Measurements from ENCODE around the gene KIF16B.
A peak's percentile ranks its signal among the peaks of the same experiment; 100 is the strongest.

KIF16B gene

DNA sequence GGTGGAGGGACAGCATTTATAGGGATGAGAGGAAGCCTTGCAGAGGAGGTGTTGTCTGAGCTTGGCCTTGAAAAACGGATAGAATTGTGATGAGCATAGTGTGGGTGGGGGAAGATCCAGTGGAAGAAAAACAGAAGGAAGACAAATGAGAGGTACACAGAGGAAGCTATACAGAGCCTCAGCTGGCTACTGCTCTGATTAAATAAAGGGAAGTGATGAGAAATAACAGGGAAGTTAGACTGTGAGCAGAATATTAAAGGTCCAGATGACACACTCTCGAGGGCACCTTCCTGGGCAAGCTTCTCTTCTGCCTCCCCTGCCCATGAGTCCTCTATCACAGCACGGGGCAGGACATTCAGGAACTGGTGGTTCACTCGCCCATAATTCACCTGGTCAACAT lies 182.3 kb downstream of the KIF16B start:
- no peak for DNase-seq

DNA sequence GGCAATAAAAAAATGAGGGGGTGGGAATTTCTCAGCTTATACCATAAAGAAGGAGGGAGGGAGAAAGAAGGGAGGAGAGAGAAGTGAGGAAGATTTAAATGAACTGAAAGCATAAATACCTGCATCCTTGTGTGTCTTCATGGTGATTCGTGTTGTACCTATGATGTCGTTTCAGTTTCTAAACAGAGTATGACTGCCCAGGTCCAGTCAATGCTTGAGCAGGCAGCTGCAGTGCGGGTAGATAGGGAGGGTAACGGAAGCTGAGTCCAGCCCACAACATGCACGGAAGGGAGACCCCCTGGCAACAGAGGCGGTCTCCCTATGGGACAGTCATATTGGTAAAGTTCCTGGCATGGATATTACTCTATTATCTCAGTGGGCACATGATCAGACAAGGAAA lies 184.5 kb downstream of the KIF16B start:
- no peak for DNase-seq

DNA sequence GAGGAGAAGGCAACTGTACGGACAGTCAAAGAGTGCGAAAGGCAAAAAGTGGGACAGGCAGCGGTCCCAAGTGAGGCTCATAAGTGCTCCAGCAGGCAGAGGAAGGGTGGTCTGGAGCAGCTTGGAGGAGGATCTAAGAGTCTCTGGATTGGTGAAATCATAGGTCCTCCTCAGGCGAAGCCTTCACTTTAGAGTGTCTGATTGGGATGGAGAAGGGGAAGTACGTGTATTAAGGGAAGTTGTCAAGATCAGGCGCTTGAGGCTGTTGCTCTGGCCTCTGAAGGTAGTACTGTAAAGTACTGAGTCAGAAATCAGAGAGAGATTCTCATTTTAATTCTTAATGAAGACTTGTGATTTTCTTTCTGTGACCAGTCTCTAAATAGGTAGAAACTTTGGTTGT lies 185.6 kb downstream of the KIF16B start:
- DNase-seq: no peak

DNA sequence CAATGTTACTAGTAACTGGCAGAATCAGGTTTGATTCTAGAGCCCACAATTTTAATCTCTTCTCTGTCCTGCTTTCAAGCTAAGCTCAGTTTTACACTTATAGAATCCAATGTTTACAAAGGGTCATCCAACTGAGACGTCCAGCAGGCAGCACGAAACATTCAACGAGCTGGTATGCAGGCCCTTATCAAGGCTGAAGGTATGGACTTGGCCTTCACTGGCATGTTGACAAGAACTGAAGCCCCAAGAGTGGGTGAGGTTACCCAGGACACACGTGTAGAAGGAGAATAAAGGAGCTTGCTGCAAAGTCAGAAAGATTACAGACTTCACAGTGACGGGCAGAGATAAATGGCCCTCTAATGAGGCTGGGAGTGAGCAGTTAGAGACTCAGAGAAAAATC lies 187.4 kb downstream of the KIF16B start:
- no peak for DNase-seq

- DNase-seq: no peak
Measured at GRCh38 chr20:16385462-16385861, 187.8 kb downstream of the KIF16B start.

- DNase-seq: no peak
Measured at GRCh38 chr20:16381444-16381843, 191.8 kb downstream of the KIF16B start.

DNA sequence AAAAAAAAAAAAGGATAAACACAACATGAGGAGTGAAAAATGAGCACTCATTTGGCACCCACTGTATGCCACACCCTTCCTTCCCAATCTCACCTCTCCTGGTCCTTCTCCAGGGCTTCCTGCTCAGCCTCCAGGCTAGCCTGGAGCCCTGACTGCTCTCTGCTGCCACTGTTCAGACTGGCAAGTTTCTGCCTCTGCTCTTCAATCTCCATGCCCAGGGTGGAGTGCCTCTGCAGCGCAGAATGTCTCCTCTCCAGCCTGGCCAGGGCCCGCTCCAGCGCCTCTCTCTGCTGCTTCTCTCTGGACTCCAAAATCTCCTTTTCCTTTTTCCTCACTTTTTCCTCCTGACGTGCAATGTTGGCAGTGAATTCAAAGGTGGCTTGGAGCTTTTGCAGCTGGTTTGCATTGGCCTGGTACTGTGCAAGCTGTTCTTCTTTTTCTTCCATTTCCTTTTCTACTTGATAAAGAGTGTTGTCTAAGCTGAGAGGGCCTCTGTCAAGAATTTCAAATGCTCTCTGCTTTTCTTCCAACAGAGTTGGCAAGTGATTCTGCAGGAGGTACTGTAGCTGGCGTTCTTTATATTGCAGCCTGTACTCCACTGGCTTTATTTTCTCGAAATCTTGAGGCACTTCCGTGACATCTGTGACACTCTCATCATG lies 194.4 kb downstream of the KIF16B start:
- DNase-seq: peak in 1 of 2 experiments; percentile 40

DNA sequence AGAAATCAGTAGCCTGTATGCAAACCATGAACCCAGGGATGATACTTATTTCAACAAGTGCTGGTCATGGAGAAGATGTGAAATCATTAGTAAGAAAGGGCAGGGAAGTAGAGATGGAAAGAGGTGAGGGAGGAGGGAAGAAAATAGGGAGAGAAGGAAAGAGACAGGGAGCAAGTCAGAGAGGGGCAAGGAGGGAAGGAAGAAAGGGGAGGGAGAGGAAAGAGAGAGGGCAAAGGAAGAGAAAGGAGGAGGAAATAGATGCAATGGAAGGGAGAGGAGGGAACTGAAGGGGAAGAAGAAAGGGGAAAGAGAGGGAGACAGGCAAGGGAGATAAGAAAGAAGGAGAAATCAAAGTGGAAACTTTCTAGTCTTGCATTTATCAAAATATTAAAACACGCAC lies 195.1 kb downstream of the KIF16B start:
- DNase-seq: no peak

DNA sequence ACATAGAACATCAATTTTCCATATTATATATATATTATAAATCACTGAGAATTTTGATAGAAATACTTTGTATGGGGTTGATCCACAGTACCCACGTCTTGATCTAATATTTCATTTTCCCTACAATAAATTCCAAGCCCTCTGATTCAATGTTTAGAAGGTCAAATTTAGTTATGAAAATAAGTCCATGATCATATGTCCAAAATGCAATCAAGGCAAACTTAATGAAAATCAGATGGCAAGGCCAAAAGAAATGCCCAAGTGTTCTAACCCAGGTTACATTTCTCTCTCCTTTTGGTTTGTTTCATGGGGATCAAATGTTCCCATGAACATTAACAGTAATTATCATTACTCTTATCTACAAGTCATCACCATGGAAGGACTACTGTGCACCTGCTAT lies 203.8 kb downstream of the KIF16B start:
- no peak for DNase-seq

GRCh38 chr20:16368645-16369292 lies 204.5 kb downstream of the KIF16B start:
- no peak for DNase-seq

GRCh38 chr20:16367948-16368560 lies 205.2 kb downstream of the KIF16B start:
- no peak for DNase-seq

DNA sequence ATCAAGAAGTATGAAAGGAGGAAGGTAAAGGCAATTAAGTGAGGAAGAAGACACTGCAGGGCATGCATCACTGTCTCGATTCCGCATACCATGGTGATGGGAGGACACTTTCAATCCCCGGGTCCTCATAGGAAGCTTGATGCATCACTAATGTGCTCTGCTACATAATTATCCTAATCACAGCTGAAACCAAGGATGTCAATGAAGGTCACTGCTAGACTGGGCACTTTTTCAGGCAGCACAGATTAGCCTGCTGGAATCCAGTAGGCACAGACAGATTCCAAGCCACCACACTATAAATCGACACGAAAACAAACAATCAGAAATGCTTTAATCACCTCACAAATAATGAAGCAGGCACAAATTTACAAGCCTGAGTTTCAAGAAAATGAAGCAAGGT lies 206.7 kb downstream of the KIF16B start:
- no peak for DNase-seq

DNA sequence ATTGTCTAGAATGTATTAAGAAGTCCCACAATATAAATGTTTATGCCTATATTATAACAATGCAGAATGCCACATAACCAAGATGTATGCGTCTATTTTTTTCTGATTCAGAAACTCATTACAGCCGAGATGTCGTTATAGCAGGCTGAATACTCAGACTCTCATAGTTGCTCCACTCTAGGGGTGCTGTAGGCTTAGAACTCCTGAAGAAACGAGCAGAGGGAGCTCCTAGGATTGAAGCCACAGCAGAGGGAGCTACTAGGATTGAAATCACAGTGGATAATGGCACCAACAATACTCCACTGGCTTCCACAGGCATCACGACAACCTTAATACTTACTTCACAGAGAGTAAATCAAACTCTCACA lies 208.9 kb downstream of the KIF16B start:
- DNase-seq: no peak

GRCh38 chr20:16363506-16364319 lies 209.5 kb downstream of the KIF16B start:
- no peak for DNase-seq

- DNase-seq: no peak
Measured at GRCh38 chr20:16362642-16363041, 210.6 kb downstream of the KIF16B start.

GRCh38 chr20:16360668-16361067 lies 212.6 kb downstream of the KIF16B start:
- no peak for DNase-seq

- no peak for DNase-seq
Measured at GRCh38 chr20:16353417-16353781, 219.8 kb downstream of the KIF16B start.

DNA sequence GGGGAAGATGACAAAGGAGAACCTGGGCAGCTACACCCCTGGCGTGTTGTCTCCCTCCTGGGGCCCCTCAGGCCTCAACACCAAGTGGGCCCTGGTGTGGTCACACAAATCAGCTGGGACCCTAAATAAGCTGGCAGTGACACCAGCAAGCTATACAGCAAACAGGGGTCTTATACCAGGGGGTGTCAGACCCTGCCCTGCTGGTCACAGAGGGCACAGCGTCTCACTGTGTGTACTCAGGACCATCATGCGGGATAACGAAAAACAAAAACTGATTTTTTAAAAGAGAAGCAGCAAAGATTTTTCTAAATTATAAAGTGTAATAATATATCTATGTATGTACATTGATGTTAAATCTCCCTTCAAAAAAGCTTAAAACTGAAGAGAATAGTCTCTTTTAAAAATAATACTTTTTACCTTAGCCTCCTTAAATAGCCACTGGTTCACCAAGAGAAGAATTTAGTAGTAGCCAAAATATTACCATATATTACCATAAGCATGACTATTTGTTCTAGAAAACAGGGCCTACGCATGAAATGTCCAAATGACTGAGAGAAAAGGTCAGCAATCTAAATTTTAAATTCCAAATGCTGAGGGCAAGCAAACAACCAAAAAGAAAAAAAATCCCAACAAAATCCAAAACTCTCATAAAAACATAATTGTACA lies 220.4 kb downstream of the KIF16B start:
- DNase-seq: no peak

DNA sequence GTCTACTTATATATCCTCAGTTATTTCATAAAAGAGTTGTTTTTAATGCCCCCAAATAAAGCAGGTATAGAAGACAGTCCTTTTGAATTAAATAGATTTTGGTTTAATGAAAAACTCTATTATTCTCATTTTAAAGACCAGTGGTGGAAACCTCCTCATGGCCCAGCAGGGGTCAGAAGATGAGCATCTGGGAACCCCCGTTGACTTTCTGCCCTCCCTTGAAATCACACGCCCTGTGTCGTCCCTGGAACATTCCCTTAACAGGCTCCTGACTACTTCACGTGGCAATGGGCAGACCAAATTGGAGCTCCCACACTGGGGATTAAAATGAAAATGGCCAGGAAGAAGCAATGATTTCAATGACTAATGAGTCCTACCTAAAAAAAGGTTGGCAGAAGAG lies 220.9 kb downstream of the KIF16B start:
- DNase-seq: no peak

DNA sequence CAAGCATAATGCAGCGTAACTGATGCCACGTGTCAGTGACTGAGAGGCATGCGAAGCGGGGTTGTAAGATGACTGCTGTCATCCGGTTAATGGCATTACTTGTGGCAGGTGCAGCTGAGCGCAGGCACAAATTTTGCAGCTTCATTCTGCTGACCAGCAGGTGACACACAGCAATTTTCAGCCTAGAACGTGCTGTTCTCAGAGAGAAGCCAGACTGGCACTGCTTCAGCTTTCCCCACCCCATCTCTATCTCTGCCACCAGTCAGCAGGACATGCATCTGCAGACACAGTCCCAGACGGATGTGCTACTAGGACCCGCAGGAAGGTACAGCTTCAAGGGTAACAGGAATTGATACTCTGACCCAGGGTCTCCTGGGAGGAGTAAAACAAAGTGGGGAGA lies 221.8 kb downstream of the KIF16B start:
- DNase-seq: no peak

- DNase-seq: no peak
Measured at GRCh38 chr20:16350465-16350864, 222.8 kb downstream of the KIF16B start.

GRCh38 chr20:16349523-16350260 lies 223.6 kb downstream of the KIF16B start:
- peak in 1 of 2 experiments; percentile 21 for DNase-seq

Measured in NCI-H446 (cell line).